HG03025 (cell line): Measurements from ENCODE around the gene KRTAP12-4.
"Not testable (repeated sequence)": the region's sequence is repeated elsewhere in the genome, so short reads cannot be mapped to it uniquely, and the experiment has no call there.

Source experiments
- ATAC-seq: cut with Tn5 transposase; IDR thresholded peaks from one replicate; pipeline ENCODE4 v1.9.1; 2021; ENCODE audit warnings: mild to moderate bottlenecking, moderate library complexity; ENCODE audit not compliant: unreplicated experiment, low FRiP score

Gene KRTAP12-4, protein sequence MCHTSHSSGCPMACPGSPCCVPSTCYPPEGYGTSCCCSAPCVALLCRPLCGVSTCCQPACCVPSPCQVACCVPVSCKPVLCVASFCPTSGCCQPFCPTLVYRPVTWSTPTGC

DNA sequence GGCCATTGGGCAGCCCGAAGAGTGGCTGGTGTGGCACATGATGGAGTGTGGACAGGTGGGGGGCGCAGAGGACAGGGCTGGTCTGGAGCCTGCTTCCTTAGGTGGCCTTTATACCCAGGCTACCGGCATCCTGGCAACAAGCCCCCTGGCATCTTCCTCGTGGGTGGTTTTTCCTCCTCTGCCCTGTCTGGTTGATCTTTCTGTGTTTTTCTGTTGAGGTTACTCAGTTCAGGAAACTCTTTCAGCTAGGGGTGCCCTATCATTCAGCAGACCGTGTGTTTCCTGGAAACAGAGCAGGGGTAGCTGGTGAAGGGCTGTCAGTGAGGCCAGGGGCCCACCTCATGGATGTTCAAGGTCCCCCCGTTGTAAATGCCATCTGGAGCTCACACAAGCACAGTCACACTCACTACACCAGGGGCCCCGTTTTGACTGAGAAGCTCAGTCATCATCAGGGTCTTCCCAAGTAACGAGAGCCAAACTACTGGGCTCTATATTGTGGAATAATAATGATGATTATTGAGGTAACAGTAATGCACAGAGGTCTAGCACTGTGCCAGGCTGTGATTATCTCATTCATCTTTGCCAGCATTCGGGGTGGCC, at the start of gene KRTAP12-4:
TSS of gene KRTAP12-4 (minus strand) at position 84 of the 600 bp plus-strand sequence. CDS start at position 39, 45 bp downstream.
- no peak for ATAC-seq

DNA sequence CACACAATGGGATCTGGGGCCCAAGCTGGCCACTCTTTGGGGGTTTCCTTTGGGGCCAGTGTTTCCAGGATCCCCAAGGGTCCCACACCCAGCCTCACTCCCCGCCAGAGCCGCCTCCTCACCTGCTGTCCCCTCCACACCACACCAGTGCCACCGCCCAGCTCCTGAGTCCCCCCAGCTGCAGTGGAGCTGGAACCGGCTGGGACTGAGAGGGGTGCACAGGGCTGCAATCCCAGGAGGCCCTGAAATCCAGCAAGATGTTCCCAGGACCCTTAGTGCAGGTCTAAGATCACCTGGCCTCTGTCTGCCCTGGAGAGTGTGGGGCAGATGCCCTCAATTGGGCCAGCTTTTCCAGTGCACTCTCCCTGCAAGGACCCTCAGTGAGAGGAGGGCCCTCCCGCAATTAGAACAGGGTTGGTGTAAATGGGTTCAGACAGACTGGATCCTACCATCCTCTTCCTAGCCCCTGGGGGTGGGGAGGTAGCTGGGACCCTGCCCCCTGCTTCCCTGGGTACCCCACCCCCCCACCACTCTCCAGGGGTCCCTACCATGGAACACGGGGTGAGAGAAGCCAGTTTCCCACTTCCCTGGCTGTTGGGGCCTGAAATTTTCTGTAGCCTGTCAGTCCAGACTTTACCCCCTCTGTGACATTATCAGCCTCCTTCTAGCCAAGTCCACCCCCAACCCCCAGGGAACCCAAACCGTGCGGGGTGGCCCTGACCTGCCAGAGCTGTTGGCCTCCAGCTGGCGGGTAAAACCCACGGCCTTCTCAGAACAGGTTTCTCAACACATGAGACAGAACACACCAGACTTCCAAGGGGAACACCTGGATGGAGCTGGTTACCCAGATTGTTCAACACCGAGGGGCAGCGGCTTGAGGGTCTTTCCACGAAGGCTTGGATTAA, 49.5 kb upstream of the KRTAP12-4 start:
- ATAC-seq, result no peak

GRCh38 chr21:44702973-44703730, 48.7 kb upstream of the KRTAP12-4 start:
- no peak for ATAC-seq

GRCh38 chr21:44702111-44702972, 47.9 kb upstream of the KRTAP12-4 start:
- ATAC-seq, result no peak

DNA sequence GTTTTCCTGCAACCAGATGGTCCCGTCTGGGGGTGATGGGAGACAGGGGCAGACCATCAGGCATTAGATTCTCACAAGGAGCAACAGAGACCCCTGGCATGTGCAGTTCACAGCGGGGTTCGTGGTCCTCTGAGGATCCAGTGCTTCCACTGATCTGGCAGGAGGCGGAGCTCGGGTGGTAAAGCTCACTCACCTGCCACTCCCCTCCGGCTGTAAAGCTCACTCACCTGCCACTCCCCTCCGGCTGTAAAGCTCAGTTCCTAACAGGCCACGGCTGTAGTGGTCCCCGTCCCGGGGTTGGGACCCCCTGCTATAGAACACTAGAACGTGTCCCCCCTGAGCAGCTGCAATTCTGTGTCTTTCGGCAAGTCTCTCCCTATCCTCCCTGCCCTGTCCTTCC, 47.1 kb upstream of the KRTAP12-4 start:
- no peak for ATAC-seq

DNA sequence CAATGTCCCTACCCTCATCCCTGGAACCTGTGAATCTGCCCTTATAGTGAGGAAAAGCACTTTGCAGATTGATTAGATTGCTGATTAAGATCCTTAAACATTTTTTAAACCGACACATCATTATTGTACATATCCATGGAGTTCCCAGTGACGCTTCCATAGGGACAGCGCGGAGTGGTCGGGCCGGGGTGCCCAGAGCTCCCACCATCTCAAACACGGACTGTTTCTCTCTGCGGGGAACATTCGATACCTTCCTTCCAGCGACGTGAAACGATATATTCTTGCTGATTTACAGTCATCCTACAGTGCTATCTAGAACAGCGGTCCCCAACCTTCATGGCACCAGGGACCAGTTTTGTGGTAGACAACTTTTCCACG, 46.6 kb upstream of the KRTAP12-4 start:
- ATAC-seq, result no peak

DNA sequence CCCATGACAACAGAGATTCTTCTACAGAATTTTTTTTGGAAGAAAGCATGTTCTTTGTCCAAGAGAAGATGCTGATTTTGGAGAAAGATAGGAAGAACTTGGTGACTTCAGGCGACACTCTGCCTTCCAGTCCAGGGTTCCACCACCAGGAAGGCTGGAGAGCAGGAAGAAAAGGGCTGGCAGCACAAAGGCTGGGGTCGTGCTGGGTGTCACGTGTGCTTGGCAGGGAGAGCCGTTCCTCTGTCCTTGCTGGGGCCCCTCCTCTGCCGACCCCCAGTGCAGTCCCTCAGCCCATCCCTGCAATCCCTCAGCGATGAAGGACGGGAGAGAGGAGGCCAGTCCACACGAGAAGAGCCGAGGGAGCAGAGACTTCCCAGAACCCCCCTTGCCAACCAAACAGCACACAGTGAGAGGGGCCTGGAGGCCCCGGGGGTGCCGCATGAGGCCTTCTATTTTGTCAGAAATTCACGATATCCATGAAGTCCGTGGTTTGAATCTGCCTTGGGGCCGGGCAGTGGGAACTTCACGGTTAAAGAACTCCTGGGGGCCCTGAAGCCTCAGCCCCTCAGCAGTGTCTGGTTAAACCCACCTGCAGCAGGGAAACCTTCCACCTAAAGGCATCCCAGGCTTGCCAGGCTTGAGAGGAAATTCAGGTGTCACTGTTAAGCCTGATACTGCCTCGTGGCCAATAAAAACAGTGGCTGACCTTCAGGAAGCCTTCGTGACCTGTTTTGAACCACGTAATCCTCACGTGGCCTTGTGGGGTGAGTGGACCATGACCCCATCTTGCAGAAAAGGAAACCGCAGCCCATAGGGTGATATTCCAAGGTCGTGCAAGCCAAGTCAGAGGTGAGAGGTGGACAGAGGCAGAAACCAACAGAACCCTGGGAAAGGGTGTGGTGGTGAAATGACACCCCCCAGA, 45.9 kb upstream of the KRTAP12-4 start:
- ATAC-seq, result no peak

- ATAC-seq, result no peak
These were observed 45.1 kb upstream of the KRTAP12-4 start for GRCh38 chr21:44699502-44700001.

DNA sequence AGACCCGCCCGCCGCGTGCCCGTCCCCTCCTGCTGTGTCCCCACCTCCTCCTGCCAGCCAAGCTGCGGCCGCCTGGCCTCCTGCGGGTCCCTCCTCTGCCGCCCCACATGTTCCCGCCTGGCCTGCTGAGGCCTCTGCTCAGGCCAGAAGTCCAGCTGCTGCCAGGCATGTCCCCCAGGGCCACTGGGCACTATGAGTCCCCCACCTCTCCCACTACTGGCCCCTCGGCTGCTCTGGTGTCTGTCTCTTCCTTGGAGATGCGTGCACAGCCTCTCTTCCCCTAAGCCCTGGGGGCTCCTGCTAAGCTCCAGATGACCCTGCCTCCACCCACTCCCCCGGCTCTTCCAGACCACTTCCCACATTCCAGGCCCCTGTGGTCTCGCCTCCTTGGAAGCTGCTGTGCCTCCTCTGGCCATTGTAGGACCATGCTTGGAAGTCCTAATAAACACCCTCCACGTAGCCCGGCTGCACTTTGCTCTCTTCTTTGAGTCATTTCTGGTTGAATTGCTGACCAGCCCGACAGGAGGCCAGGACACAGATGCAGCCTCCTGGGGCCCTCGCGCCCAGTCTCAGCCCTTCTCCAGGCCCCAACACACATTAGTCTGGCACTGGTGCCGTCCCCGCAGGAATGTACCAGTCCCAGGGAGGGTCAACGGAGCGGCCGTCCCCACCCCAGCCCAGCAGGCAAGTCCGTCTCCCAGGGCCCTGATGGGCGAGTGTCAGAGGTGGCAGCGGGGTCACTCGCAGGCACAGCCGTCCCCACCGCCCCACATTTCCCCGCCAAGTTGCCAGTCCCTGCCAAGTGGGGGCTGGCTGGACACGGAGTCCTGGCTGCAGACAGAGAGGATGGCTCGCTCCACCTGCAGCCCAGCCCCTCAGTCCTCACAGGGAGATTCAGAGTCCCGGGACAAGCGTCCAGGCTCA, 43.6 kb upstream of the KRTAP12-4 start:
- ATAC-seq, result no peak

DNA sequence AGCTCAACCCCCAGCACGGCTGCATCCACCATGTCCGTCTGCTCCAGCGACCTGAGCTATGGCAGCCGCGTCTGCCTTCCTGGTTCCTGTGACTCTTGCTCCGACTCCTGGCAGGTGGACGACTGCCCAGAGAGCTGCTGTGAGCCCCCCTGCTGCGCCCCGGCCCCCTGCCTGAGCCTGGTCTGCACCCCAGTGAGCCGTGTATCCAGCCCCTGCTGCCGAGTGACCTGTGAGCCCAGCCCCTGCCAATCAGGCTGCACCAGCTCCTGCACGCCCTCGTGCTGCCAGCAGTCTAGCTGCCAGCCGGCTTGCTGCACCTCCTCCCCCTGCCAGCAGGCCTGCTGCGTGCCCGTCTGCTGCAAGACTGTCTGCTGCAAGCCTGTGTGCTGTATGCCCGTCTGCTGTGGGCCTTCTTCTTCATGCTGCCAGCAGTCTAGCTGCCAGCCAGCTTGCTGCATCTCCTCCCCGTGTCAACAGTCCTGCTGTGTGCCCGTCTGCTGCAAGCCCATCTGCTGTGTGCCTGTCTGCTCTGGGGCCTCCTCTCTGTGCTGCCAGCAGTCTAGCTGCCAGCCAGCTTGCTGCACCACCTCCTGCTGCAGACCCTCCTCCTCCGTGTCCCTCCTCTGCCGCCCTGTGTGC, 42.8 kb upstream of the KRTAP12-4 start, which contains the start of gene KRTAP10-12:
TSS of gene KRTAP10-12 (plus strand) at position 1 of the 639 bp plus-strand sequence. CDS start at position 31, 30 bp downstream.
- ATAC-seq, result not testable (repeated sequence)

DNA sequence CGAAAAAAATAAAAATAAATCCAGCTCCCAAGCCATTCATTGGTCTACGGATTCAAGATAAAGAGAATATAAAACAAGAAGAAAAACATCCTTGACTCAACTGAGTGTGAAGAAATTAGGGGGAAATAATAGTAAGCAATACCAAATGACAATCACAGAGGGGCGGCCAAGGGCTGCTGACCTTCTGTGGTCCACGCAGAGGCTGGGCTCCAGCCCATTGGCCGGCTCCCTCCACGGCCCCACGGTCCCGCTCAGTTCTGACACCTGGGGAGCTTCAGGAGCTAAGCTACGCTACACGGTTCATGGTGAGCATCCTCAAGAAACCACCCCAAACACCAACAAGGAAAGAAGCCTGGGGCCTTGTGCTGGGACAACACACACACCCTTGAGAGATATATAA, 42.1 kb upstream of the KRTAP12-4 start:
- ATAC-seq, result no peak

GRCh38 chr21:44695641-44696040, 41.2 kb upstream of the KRTAP12-4 start:
- ATAC-seq, result no peak

GRCh38 chr21:44695184-44695583, 40.7 kb upstream of the KRTAP12-4 start:
- ATAC-seq, result no peak

- ATAC-seq, result no peak
These were observed 40.3 kb upstream of the KRTAP12-4 start for GRCh38 chr21:44694776-44695175.

- ATAC-seq, result no peak
These were observed 38.5 kb upstream of the KRTAP12-4 start for GRCh38 chr21:44692798-44693512.

- ATAC-seq, result no peak
These were observed 37.2 kb upstream of the KRTAP12-4 start for GRCh38 chr21:44691686-44692085.
